Naive B cell (primary cell): ENCODE results near the gene DLEU7. TPM values are rescaled to one million over a fixed set of nuclear protein-coding genes. Genes with fewer than 3 reads are reported as not detected.

Experiments used
- ATAC-seq, 2 donors: fragments of 150-1000 bp; cut with Tn5 transposase; 2 replicates each; pipeline ENCODE4 v1.10.0; 2021; ENCODE audit warnings: low read depth in 2 of 2, mild to moderate bottlenecking in 2 of 2, moderate library complexity in 2 of 2
- DNase-seq: peaks from one replicate; pipeline ENCODE4 v3.0.0; 2022
- H3K27ac Mint-ChIP-seq, 6 donors: one replicate each; pipeline ENCODE4 v1.8.0; 2020 to 2022; ENCODE audit warnings: mild to moderate bottlenecking in 6 of 6, mixed read lengths in 6 of 6, moderate library complexity in 5 of 6, inconsistent platforms in 2 of 6
- H3K27me3 Mint-ChIP-seq, 3 donors: one replicate each; pipeline ENCODE4 v1.8.0; 2021 to 2022; ENCODE audit warnings: mixed read lengths in 3 of 3, mild to moderate bottlenecking in 1 of 3
- H3K36me3 Mint-ChIP-seq, 2 donors: one replicate each; pipeline ENCODE4 v1.8.0; 2020 to 2022; ENCODE audit warnings: mixed read lengths in 2 of 2, inconsistent platforms in 1 of 2, mild to moderate bottlenecking in 1 of 2
- H3K4me1 Mint-ChIP-seq, 3 donors: one replicate each; pipeline ENCODE4 v1.8.0; 2020 to 2022; ENCODE audit warnings: mixed read lengths in 3 of 3, inconsistent platforms in 1 of 3, mild to moderate bottlenecking in 1 of 3, moderate library complexity in 1 of 3
- H3K4me3 Mint-ChIP-seq, 8 donors: one replicate each; pipeline ENCODE4 v1.8.0; 2020 to 2022; ENCODE audit warnings: mild to moderate bottlenecking in 8 of 8, mixed read lengths in 8 of 8, moderate library complexity in 8 of 8, inconsistent platforms in 2 of 8
- H3K9me3 Mint-ChIP-seq, 7 donors: one replicate each; pipeline ENCODE4 v1.8.0; 2020 to 2022; ENCODE audit warnings: mixed read lengths in 7 of 7, mild to moderate bottlenecking in 5 of 7, inconsistent platforms in 2 of 7, moderate library complexity in 1 of 7
- polyA plus RNA-seq, 6 donors: library from polyadenylated mRNA; unstranded; fragments of 300-500 nt; fragmentation: Illumina TruSeq; gene quantifications; one replicate each; pipeline ENCODE4 v1.2.3, GENCODE V29; 2021; ENCODE audit warnings: low read depth in 6 of 6

Gene DLEU7
- polyA plus RNA-seq, 6 donors from 2014 or later: 0.36 TPM; not detected in 5

DNA sequence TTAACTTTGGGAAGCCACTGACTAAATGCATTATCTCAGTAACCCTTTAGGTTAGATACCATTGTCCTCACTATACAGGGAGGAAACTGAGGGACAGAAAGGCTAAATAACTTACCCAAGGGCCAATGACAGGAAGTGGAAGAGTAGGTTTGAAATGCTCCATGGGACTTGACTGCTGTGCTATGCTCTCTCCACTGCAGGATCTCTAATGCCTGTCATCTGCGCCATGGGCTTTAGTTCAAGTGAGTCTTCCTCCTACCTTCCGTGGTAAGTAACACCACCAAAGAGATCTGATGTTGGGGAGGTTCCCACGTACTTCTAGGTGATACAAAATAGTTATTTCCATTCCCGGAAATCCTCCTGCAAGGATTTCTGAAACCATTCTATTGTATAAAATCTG, 3.7 kb downstream of the DLEU7 start:
- H3K4me3 Mint-ChIP-seq: no peak overlapping the region
- H3K4me1 Mint-ChIP-seq: peaks cover 12 to 26% (median 12%) of the 10 kb centered on the region in 3 donors
- no peaks in the 10 kb centered on the region for H3K36me3 Mint-ChIP-seq
- ATAC-seq: no peak
- H3K27ac Mint-ChIP-seq: no peak overlapping the region
- peaks cover 0 to 1% (median 0%) of the 10 kb centered on the region in 7 donors for H3K9me3 Mint-ChIP-seq
- H3K27me3 Mint-ChIP-seq: peaks cover 0 to 13% (median 9%) of the 10 kb centered on the region in 3 donors
- no peak for DNase-seq

DNA sequence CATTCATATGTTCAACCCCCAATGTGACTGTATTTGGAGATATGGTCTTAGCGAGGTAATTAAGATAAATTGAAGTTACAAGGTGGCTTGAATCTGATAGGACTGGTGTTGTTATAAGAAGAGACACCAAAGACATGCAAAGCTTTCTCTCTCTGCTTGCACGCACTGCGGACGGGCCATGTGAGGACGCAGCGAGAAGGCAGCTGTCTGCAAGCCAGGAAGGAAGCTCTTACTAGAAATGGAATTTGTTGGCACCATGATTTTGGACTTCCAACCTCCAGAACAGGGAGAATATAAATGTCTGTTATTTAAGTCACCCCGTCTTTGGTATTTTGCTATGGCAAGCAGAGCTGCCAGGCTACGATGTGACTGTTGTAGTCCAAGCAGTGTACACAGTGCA, 4.8 kb downstream of the DLEU7 start:
- peaks cover 6 to 22% (median 9%) of the 10 kb centered on the region in 3 donors for H3K4me1 Mint-ChIP-seq
- H3K4me3 Mint-ChIP-seq: no peak overlapping the region
- no peak overlapping the region for H3K27ac Mint-ChIP-seq
- DNase-seq (no peak), ATAC-seq (no peak)
- H3K36me3 Mint-ChIP-seq: no peaks in the 10 kb centered on the region
- H3K9me3 Mint-ChIP-seq: peaks cover 0 to 7% (median 1%) of the 10 kb centered on the region in 7 donors
- H3K27me3 Mint-ChIP-seq: peaks cover 0 to 13% (median 9%) of the 10 kb centered on the region in 3 donors

DNA sequence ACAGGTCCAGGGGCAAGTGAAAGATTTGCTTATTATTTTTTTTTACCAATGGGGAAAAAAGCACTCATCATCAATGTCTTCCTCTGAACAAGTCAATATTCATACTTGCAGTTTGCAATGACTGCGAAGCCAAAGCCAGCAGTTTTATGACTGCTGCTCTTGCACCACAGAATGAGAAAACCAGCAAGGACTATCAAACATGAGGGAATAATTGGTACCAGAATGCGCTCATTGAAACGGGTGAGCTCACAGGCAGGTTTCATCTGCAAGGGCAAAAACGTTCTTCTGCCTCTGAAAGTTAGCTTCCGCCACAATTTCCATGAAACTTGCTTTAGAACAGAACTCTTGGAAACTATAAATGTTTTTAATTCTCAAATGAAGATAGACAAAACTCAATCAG, 5.5 kb downstream of the DLEU7 start:
- Mint-ChIP-seq H3K4me3 (no peak overlapping the region), H3K27me3 (peaks cover 0 to 13% (median 9%) of the 10 kb centered on the region in 3 donors), H3K36me3 (peaks cover 0 to under 1% of the 10 kb centered on the region in 2 donors), H3K9me3 (peaks cover 0 to 8% (median 6%) of the 10 kb centered on the region in 7 donors), H3K4me1 (peaks cover 5 to 21% (median 9%) of the 10 kb centered on the region in 3 donors), H3K27ac (no peak overlapping the region)
- DNase-seq (no peak), ATAC-seq (no peak)

DNA sequence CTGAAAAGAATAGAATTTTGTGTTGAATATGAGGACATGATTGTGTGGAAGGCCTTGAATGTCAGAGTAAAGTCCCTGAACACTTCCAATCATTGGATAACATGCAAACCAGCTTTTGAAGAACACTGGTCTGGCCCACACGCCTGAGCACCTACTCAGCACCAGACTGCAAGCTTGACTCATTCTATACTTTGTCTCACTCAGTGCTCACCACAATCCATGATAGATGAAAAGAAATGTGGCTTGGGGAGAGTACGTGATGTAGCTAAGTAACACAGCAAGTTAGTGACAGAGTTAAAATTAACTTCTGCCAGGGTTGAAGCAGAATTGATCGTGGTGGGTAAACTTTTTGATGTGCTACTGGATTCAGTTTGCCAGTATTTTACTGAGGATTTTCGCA, 12.0 kb downstream of the DLEU7 start:
- ATAC-seq (no peak), DNase-seq (no peak)
- Mint-ChIP-seq H3K4me1 (peaks cover 0 to 7% (median 0%) of the 10 kb centered on the region in 3 donors), H3K36me3 (peaks cover 0 to 12% of the 10 kb centered on the region in 2 donors), H3K9me3 (peaks cover 0 to 10% (median 7%) of the 10 kb centered on the region in 7 donors), H3K4me3 (no peak overlapping the region), H3K27ac (no peak overlapping the region), H3K27me3 (no peaks in the 10 kb centered on the region)

DNA sequence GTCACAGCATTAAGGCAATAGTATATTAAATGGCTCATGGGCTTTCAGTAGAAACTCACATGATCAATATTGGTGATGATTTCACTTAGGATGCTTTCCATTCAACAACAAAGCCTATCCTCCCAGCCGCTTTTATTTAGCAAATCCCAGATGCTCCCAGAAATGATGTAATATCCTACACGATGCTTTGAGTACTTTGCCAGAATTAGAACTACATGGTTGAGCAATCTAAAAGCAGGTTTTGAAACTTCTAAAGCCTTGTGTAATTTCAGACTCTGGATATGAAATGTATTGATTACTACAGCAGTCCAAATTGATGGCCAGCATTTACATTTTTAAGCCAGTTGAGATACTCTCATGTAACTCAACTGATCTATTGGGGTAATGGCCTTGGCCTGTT, 13.6 kb downstream of the DLEU7 start:
- H3K4me3 Mint-ChIP-seq: no peak overlapping the region
- H3K4me1 Mint-ChIP-seq: no peaks in the 10 kb centered on the region
- peaks cover 0 to 10% (median 7%) of the 10 kb centered on the region in 7 donors for H3K9me3 Mint-ChIP-seq
- ATAC-seq (no peak), DNase-seq (no peak)
- H3K36me3 Mint-ChIP-seq: peaks cover 0 to 12% of the 10 kb centered on the region in 2 donors
- H3K27ac Mint-ChIP-seq: no peak overlapping the region
- peaks cover 0 to 6% (median 0%) of the 10 kb centered on the region in 3 donors for H3K27me3 Mint-ChIP-seq

DNA sequence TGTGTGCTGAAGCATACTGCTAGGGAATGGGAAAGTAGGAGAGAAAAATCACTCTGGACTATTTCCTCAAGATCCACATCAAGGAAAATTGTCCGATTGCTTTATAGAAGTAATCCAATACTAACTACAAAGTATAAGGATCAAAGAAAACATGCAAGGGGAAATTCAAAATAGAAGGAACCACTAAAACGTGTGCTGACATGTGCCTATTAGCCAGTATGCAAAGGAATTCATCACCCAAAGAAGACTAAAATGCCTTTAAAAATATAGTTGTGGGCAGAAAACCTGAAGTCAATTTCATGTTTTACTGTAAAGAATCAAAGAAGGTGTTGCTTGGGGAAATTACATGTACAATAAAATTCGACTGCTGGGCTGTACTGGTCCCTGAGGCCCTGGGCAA, 14.3 kb downstream of the DLEU7 start:
- peaks cover 0 to 10% (median 5%) of the 10 kb centered on the region in 7 donors for H3K9me3 Mint-ChIP-seq
- H3K4me3 Mint-ChIP-seq: no peak overlapping the region
- H3K27ac Mint-ChIP-seq: no peak overlapping the region
- no peak for DNase-seq
- no peak for ATAC-seq
- peaks cover 0 to 12% of the 10 kb centered on the region in 2 donors for H3K36me3 Mint-ChIP-seq
- H3K27me3 Mint-ChIP-seq: peaks cover 0 to 6% (median 0%) of the 10 kb centered on the region in 3 donors
- no peaks in the 10 kb centered on the region for H3K4me1 Mint-ChIP-seq

DNA sequence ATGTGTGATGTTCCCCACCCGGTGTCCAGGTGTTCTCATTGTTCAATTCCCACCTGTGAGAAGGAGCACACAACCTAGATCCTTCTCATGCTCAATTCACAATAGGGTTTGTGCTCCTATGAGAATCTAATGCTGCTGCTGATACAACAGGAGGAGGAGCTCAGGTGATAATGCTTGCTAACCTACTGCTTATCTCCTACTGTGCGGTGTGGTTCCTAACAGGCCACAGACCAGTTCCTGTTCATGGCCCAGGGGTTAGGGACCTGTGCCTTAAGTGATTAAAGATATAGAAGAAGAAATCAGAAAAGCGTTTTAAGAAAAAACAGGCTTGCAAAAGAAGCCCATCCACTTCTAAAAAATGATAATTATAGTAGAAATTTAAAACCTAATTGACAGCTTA, 17.5 kb downstream of the DLEU7 start:
- Mint-ChIP-seq H3K27ac (peak overlapping the region in 1 of 6 donors; percentile 33), H3K9me3 (no peaks in the 10 kb centered on the region), H3K4me1 (peaks cover 0 to 4% (median 0%) of the 10 kb centered on the region in 3 donors), H3K36me3 (no peaks in the 10 kb centered on the region), H3K4me3 (no peak overlapping the region), H3K27me3 (peaks cover 0 to 6% (median 0%) of the 10 kb centered on the region in 3 donors)
- ATAC-seq: no peak
- no peak for DNase-seq

DNA sequence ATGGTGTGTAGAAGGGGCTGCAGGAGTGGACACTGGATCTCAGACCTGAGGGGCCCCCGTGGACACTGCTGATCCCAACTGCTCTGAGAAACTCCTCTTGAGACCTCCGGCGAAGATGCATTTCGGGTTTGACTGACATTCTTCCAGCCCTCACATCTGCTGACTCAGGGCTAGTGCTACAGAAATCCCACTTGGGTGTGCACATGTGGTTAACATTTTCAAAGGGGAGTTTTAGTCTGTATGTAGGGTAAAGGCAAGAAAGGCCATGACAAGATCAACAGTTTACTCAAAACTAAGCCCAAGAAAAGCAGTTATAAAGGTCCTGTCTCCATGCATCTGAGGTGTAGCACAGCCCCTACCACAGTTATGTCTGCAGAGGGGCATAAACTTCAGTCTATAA, 31.2 kb downstream of the DLEU7 start:
- Mint-ChIP-seq H3K4me3 (peak overlapping the region in 3 of 8 donors; percentile 6 to 65 (median 35)), H3K36me3 (no peaks in the 10 kb centered on the region), H3K4me1 (peaks cover 23 to 32% (median 32%) of the 10 kb centered on the region in 3 donors), H3K9me3 (no peaks in the 10 kb centered on the region), H3K27me3 (no peaks in the 10 kb centered on the region), H3K27ac (peak overlapping the region in 4 of 6 donors; percentile 9 to 94 (median 48))
- ATAC-seq (no peak), DNase-seq (no peak)

DNA sequence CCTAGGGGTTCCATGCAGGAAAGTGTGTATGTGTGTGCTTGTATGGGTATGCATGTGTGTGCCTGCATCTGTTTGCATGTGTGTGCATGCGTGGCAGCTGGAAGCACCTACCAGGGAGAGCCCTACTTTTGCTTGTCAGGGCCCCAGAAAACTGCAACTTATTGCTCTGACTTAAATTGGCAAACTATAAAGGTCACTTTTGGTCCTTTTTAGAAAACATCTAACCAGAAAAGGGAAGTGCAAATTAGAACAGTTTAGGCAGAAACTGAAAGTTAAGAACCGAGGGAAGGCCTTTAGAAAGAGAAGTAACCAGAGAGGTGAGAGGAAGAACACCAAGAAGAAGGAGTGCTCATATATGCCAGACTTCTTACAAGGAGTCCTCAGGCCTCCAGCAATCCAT, 32.5 kb downstream of the DLEU7 start:
- H3K4me3 Mint-ChIP-seq: peak overlapping the region in 7 of 8 donors; percentile 44 to 81 (median 68)
- peaks cover 0 to 1% (median under 1%) of the 10 kb centered on the region in 7 donors for H3K9me3 Mint-ChIP-seq
- peak; percentile 66 for DNase-seq

DNA sequence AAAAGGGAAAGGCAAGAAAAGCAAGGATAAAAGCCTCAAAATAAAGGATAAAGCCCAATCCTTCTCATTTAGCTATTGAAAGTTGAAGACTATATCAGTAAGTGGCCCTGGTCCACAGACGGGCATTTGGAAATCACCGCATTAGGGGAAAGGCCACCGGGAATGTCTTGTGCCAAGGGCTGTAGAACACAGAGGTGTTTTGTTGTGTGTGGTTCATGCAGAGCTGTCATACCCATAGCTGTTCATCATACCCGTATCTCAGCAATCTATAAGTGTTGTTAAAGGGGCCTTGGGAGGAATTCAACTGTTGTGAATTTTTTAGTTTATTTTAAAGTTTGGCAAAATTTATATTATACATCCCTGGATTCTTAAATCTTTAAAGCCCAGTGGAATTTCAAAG, 33.0 kb downstream of the DLEU7 start:
- DNase-seq (no peak), ATAC-seq (no peak)
- peak overlapping the region in 5 of 6 donors; percentile 19 to 94 (median 87) for H3K27ac Mint-ChIP-seq
- peaks cover 23 to 32% (median 32%) of the 10 kb centered on the region in 3 donors for H3K4me1 Mint-ChIP-seq
- no peaks in the 10 kb centered on the region for H3K27me3 Mint-ChIP-seq
- H3K4me3 Mint-ChIP-seq: peak overlapping the region in 7 of 8 donors; percentile 44 to 81 (median 68)
- H3K36me3 Mint-ChIP-seq: peaks cover 0 to 6% of the 10 kb centered on the region in 2 donors
- peaks cover 0 to 7% (median 4%) of the 10 kb centered on the region in 7 donors for H3K9me3 Mint-ChIP-seq

More for the DNA sequence above, 32.5 kb downstream of the DLEU7 start:
- ATAC-seq: peak; percentile 98 to 99
- Mint-ChIP-seq H3K27ac (peak overlapping the region; percentile 19 to 94 (median 82)), H3K4me1 (peaks cover 23 to 32% (median 32%) of the 10 kb centered on the region in 3 donors), H3K27me3 (no peaks in the 10 kb centered on the region), H3K36me3 (peaks cover 0 to under 1% of the 10 kb centered on the region in 2 donors)

DNA sequence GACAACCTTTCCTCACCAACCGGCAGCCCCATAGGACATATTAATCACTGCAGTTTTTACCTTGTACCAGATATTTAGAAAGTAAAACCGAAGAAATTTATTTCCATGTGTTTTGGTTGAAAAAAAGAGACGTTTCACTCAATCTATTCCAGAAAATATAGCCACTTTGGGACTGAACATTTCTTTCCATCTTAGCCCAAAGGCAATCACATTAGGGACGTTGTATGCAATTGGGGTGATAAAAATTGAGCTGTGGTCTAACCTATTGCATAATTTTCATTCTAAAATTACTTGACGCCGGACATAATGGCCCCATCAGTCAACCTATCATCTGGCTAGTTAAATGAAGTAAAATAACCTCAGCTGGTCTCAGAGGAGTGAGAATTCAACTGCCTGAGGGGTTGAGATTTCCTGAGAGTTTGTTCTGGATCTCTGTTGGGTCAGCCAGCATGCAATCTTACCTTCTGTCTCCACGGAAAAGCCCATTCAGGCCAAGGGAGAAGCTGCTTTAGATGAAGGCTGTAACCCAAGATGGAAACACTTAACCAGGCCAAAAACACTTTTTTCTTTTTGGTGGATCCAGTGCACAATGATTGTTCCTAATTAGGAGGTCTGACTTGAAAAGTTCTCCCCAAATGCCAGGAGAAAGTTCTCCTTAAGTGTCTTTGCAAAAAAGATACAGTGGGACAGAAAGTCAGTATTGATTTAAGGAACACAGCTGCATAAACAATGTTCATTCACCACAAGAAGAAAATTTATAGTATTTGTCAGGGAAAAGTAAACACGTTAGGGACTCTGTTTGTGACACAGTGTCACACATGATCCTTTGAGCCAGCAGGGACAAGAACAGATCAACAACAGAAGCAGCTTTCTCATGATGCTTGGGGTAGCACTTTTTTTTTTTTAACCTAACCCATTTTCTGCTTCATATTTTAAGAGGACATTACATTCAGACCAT, 34.1 kb downstream of the DLEU7 start:
- peak overlapping the region in 2 of 6 donors; percentile 67 to 78 for H3K27ac Mint-ChIP-seq
- DNase-seq (no peak), ATAC-seq (no peak)

DNA sequence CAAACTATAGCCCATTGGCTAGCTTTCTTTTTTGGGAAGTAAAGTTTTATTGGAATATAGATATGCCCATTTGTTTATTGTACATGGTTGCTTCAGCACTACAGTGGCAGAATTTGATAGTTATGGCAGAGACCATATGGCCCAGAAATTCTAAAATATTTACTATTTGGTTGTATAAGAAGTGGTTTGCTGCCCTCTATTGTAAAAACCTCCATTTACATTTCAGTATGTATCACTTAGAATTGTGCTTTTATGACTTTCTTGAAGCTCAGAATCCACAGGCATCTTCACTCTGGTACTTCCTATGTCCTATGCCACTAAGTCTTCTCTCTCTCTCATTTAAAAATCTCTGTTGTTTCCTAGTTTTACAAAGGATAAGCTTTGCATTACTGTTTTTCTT, 37.7 kb downstream of the DLEU7 start:
- ATAC-seq (no peak), DNase-seq (no peak)
- H3K4me1 Mint-ChIP-seq: peaks cover 25 to 32% (median 27%) of the 10 kb centered on the region in 3 donors
- H3K36me3 Mint-ChIP-seq: peaks cover 0 to 9% of the 10 kb centered on the region in 2 donors
- no peaks in the 10 kb centered on the region for H3K27me3 Mint-ChIP-seq
- H3K27ac Mint-ChIP-seq: peak overlapping the region in 1 of 6 donors; percentile 33
- peaks cover 3 to 8% (median 7%) of the 10 kb centered on the region in 7 donors for H3K9me3 Mint-ChIP-seq
- H3K4me3 Mint-ChIP-seq: no peak overlapping the region

More for the DNA sequence above, 34.1 kb downstream of the DLEU7 start:
- Mint-ChIP-seq H3K4me1 (peaks cover 23 to 32% (median 32%) of the 10 kb centered on the region in 3 donors), H3K9me3 (peaks cover 3 to 8% (median 6%) of the 10 kb centered on the region in 7 donors), H3K4me3 (peak overlapping the region in 2 of 8 donors; percentile 32 to 40), H3K36me3 (peaks cover 0 to 9% of the 10 kb centered on the region in 2 donors), H3K27me3 (no peaks in the 10 kb centered on the region)

DNA sequence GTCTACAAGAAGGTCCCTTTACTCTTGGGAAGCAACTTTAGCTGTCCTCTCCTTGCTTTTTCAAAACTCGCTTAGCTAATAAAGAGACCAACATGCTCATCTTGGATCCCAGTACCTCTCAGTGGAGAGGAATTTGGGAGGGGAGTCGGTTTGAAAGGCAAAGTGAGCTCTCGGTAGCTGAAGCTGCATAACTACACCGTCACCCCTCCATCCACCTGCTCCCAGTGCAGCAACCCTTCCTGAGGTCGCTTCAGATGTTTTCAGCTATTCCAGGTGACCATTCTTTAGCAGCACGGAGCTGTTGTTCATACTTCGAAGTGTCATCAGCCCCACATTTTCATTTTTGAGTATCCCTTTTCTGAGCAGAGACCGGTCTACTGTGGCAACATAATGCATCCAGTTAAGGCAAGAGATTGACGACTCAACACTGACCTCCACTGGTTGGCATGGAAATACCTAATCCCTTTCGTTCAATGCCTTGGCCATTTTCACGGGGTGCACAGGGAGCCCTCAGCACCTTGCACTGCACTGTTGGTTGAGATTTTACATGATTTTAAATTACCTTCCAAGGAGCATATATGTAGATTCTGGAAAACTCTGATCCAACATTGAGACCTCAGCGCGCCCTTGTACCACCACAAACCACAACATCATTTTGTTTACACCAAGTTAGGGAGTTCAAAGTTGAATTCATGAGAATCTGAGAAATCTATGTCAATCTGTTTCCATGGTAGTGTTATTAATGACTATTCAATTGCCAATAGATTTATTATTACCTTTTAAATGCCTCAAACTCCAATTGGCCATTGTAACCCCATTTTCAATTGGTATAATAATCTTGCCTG, 42.2 kb downstream of the DLEU7 start:
- ATAC-seq (peak; percentile 73 to 79), DNase-seq (peak; percentile 76)
- Mint-ChIP-seq H3K4me1 (peaks cover 45 to 51% (median 49%) of the 10 kb centered on the region in 3 donors), H3K27ac (peak overlapping the region; percentile 76 to 98 (median 96)), H3K27me3 (no peaks in the 10 kb centered on the region), H3K36me3 (peaks cover 0 to 16% of the 10 kb centered on the region in 2 donors), H3K9me3 (peaks cover 3 to 10% (median 7%) of the 10 kb centered on the region in 7 donors), H3K4me3 (peak overlapping the region; percentile 33 to 87 (median 65))
